BLaER1 treated with 17β-estradiol and CSF1 and Interleukin-3, amounts not matched to agents 10 nM and 100 nM (cell line): Measurements from ENCODE around the gene WDR86.

Source experiments
- H3K27ac ChIP-seq, 11 experiments: shearing (Covaris generic); formaldehyde crosslinking; 2 replicates each; pipeline ENCODE4 v1.8.1; 2022
- H3K27me3 ChIP-seq, 11 experiments: shearing (Covaris generic); formaldehyde crosslinking; 2 replicates each; pipeline ENCODE4 v1.8.1; 2022
- H3K36me3 ChIP-seq, 11 experiments: shearing (Covaris generic); formaldehyde crosslinking; 2 replicates each; pipeline ENCODE4 v1.8.1; 2022
- H3K4me1 ChIP-seq, 10 experiments: shearing (Covaris generic); formaldehyde crosslinking; 2 replicates each; pipeline ENCODE4 v1.8.1; 2022
- H3K4me2 ChIP-seq, 11 experiments: shearing (Covaris generic); formaldehyde crosslinking; 2 replicates each; pipeline ENCODE4 v1.8.1; 2022
- H3K4me3 ChIP-seq, 10 experiments: shearing (Covaris generic); formaldehyde crosslinking; 2 replicates each; pipeline ENCODE4 v1.8.1; 2022
- H3K9ac ChIP-seq, 11 experiments: shearing (Covaris generic); formaldehyde crosslinking; 2 replicates each; pipeline ENCODE4 v1.8.1; 2022
- H3K9me3 ChIP-seq, 11 experiments: shearing (Covaris generic); formaldehyde crosslinking; replicated peaks in 1 of 11; 2 replicates each; pipeline ENCODE4 v1.8.1; 2022
- H4K20me1 ChIP-seq, 11 experiments: shearing (Covaris generic); formaldehyde crosslinking; 2 replicates each; pipeline ENCODE4 v1.8.1; 2022
- Cebpa-rat ChIP-seq, 11 experiments: shearing (Covaris generic); IDR thresholded peaks; 2 replicates each; pipeline ENCODE4 v1.8.1; 2022

Gene WDR86

GRCh38 chr7:151452680-151453325, 43.0 kb upstream of the WDR86 start:
- Histone ChIP-seq H3K4me3 (no peak overlapping the region), H3K9me3 (0 out of 22 replicates have a peak, but pooled peaks cover 0 to 4% (median 0%) of the 10 kb centered on the region in 11 experiments), H3K4me1 (peaks cover 7 to 24% (median 16%) of the 10 kb centered on the region in 10 experiments; a peak in 19 of 20 replicates), H3K9ac (no peak overlapping the region), H4K20me1 (no peaks in the 10 kb centered on the region), H3K4me2 (no peak overlapping the region), H3K27me3 (peaks cover 0 to 7% (median 4%) of the 10 kb centered on the region in 11 experiments; a peak in 9 of 22 replicates), H3K36me3 (no peaks in the 10 kb centered on the region), H3K27ac (no peak overlapping the region)
- TF ChIP-seq Cebpa-rat (IDR thresholded peaks at IDR 0.05), result no peak

DNA sequence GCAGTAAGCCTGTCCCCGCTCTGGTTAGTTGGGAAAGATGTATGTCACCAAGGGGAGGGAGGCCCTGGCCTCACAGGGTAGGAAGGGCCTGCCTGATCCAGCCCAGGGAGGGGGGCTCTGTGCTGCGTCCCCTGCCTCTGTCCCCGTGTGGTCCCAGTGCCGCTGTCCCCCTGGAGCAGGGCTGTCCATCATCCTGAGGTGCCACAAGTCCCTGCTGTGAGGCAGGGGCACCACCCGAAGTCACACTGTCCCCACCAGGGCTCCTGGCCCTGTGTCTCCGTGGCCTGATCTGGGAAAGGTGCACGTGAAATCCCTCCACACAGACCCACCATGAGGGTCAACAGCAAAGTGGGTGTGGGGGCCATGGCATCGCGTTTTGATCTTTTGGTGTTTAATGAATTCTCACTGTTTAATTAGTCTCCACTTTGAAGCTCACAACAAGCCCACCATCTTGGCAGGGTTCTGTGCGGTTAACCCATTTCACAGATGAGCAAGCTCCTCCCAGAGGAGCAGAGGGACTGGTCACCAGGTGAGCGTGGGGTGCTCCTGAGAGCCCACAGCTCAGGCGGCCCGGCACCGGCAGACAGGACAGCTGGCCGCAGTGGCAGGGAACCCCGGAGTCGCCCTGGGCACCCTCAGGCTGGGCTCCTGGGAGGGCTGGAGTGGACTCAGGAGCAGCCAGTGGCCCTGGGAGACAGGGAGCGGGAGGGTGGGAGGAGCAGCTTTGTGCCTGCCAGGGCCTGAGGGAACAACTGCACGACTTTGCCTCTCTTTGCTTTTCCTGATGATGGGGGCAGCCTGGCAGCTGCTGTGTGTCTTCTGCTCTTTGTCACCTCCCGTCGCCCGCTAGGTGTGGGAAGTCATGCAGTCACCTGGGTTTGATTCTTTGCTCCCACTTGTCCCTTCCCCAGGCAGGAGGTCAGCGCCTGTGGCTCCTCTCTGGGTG, 42.1 kb upstream of the WDR86 start:
- no peaks in the 10 kb centered on the region for H3K36me3 ChIP-seq
- H3K27ac ChIP-seq, result no peak overlapping the region
- peaks cover 7 to 20% (median 11%) of the 10 kb centered on the region in 10 experiments; a peak in 19 of 20 replicates for H3K4me1 ChIP-seq
- no peaks in the 10 kb centered on the region for H4K20me1 ChIP-seq
- H3K4me2 ChIP-seq, result no peak overlapping the region
- H3K9me3 ChIP-seq, result no peaks in the 10 kb centered on the region
- H3K4me3 ChIP-seq, result no peak overlapping the region
- peaks cover 0 to 8% (median 5%) of the 10 kb centered on the region in 11 experiments; a peak in 9 of 22 replicates for H3K27me3 ChIP-seq
- no peak overlapping the region for H3K9ac ChIP-seq
- no peak for TF ChIP-seq Cebpa-rat (IDR thresholded peaks at IDR 0.05)

- Histone ChIP-seq H3K9me3 (no peaks in the 10 kb centered on the region), H3K4me3 (no peak overlapping the region), H3K4me2 (no peak overlapping the region), H3K36me3 (no peaks in the 10 kb centered on the region), H3K4me1 (peaks cover under 1 to 14% (median 6%) of the 10 kb centered on the region in 10 experiments; a peak in 15 of 20 replicates), H4K20me1 (no peaks in the 10 kb centered on the region), H3K27ac (no peak overlapping the region), H3K9ac (no peak overlapping the region), H3K27me3 (peaks cover 0 to 8% (median 5%) of the 10 kb centered on the region in 11 experiments; a peak in 10 of 22 replicates)
- no peak for TF ChIP-seq Cebpa-rat (IDR thresholded peaks at IDR 0.05)
Observed at GRCh38 chr7:151451156-151451555, 41.3 kb upstream of the WDR86 start.

DNA sequence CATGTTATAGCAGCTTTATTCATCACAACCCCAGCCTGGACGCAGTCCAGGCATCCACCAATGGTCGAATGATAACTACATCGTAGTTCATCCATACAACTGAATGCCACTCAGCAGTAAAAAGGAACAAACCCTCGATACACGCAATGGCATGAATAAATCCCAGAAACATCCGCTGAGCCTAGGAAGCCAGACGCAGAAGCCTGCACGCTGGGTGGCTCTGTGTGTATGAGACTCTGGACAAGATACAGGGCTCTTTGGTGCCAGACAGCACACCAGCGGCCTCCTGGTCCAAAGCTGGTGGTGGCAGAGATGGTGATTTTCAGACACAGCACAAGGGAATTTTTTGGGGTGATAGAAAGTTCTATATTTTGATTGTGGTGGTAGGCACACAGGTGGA, 40.2 kb upstream of the WDR86 start:
- no peak overlapping the region for H3K27ac ChIP-seq
- H3K27me3 ChIP-seq, result peaks cover 0 to 8% (median 5%) of the 10 kb centered on the region in 11 experiments; a peak in 10 of 22 replicates
- H3K4me3 ChIP-seq, result no peak overlapping the region
- no peaks in the 10 kb centered on the region for H3K36me3 ChIP-seq
- TF ChIP-seq Cebpa-rat (IDR thresholded peaks at IDR 0.05), result no peak
- no peak overlapping the region for H3K4me2 ChIP-seq
- H3K9me3 ChIP-seq, result no peaks in the 10 kb centered on the region
- peaks cover 0 to 12% (median 6%) of the 10 kb centered on the region in 10 experiments; a peak in 12 of 20 replicates for H3K4me1 ChIP-seq
- no peaks in the 10 kb centered on the region for H4K20me1 ChIP-seq
- H3K9ac ChIP-seq, result no peak overlapping the region

DNA sequence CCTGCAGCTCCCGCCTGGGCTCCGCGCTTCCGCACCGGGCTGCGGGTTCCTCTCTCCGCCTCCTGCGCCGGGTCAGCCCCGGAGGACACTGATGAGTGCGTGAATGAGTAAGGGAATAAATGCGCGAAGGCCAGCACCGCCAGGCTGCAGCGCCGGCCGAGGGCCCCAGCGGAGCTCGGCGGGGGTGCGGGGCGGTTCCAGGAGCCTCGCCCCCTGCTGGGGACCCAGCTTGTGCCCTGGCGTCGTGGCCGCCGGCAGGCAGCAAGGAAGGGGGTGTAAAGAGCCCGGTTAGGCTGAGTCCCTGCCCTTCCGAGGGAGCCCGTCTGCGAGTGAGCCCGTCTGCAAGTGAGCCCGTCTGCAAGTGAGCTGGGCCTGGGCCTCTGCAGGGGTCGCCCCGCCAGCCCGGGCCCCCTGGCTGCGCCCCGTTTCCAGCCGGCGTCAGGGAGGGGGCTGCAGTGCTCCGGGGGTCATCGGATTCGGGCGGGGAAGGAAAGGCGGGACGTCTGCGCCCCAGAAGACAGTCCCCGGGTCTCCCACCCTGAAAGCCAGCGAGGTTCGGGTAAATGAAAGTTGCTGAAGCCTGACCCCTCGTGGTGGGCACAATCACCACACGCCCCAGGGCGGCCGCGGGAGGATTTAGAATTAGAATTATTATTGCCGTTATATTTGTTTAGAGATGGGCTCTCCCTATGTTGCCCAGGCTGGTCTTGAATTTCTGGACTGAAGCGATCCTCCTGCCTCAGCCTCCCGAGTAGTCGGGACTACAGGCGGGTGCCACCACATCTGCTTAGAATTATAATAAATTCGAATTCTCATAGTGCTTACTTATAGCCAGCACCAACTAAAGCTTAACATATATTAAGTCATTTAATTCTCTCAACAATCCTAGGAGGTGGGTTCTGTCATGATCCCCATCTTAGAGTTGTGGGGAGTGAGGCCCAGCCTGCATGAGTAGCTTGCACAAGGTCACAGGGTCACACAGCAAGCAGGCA, 38.7 kb upstream of the WDR86 start:
- Histone ChIP-seq H3K9ac (peak overlapping the region; percentile 44 to 79 (median 73); a peak in 21 of 22 replicates), H3K4me3 (peak overlapping the region; percentile 51 to 72 (median 58))
- no peak for TF ChIP-seq Cebpa-rat (IDR thresholded peaks at IDR 0.05)

GRCh38 chr7:151447901-151448260, 38.0 kb upstream of the WDR86 start:
- Histone ChIP-seq H3K4me3 (peak overlapping the region in 9 of 10 experiments; percentile 51 to 72 (median 60); a peak in 17 of 20 replicates), H3K9me3 (no peaks in the 10 kb centered on the region)

More for the DNA sequence above, 38.7 kb upstream of the WDR86 start:
- H3K27ac ChIP-seq, result peak overlapping the region in 5 of 11 experiments; percentile 12 to 50 (median 41); a peak in 6 of 22 replicates
- no peaks in the 10 kb centered on the region for H4K20me1 ChIP-seq
- no peaks in the 10 kb centered on the region for H3K9me3 ChIP-seq
- no peaks in the 10 kb centered on the region for H3K36me3 ChIP-seq
- H3K4me1 ChIP-seq, result peaks cover 0 to 9% (median 6%) of the 10 kb centered on the region in 10 experiments; a peak in 12 of 20 replicates
- peak overlapping the region; percentile 77 to 96 (median 92) for H3K4me2 ChIP-seq
- peaks cover 0 to 8% (median 5%) of the 10 kb centered on the region in 11 experiments; a peak in 10 of 22 replicates for H3K27me3 ChIP-seq

DNA sequence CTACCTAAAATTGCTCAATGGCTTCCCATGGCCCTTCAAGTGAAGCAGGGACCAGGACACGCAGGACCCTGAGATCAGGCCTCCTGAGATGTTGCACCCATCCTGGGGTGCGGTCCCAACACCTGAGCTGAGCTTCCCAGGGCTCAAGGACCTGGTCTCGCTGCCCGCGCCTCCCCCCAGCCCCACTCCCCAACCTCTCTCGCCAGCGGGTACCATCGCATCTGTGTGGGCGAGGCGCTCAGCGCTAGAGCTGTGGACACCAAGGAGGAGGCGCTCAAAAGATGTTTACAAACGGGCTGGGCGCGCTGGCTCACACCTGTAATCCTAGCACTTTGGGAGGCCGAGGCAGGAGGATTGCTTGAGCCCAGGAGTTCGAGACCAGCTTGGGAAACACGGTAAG, 37.5 kb upstream of the WDR86 start:
- H3K4me2 ChIP-seq, result no peak overlapping the region
- H3K36me3 ChIP-seq, result no peaks in the 10 kb centered on the region
- H3K27ac ChIP-seq, result no peak overlapping the region
- no peaks in the 10 kb centered on the region for H4K20me1 ChIP-seq
- no peak overlapping the region for H3K9ac ChIP-seq
- TF ChIP-seq Cebpa-rat (IDR thresholded peaks at IDR 0.05), result no peak
- H3K27me3 ChIP-seq, result peaks cover 0 to 8% (median 5%) of the 10 kb centered on the region in 11 experiments; a peak in 10 of 22 replicates
- peaks cover 0 to 19% (median 13%) of the 10 kb centered on the region in 10 experiments; a peak in 14 of 20 replicates for H3K4me1 ChIP-seq
- H3K4me3 ChIP-seq, result no peak overlapping the region
- H3K9me3 ChIP-seq, result no peaks in the 10 kb centered on the region

More at GRCh38 chr7:151447901-151448260, 38.0 kb upstream of the WDR86 start:
- no peaks in the 10 kb centered on the region for H4K20me1 ChIP-seq
- peaks cover 0 to 14% (median 7%) of the 10 kb centered on the region in 10 experiments; a peak in 14 of 20 replicates for H3K4me1 ChIP-seq
- H3K27me3 ChIP-seq, result peaks cover 0 to 8% (median 5%) of the 10 kb centered on the region in 11 experiments; a peak in 10 of 22 replicates
- peak overlapping the region; percentile 77 to 96 (median 92) for H3K4me2 ChIP-seq
- H3K27ac ChIP-seq, result no peak overlapping the region
- no peaks in the 10 kb centered on the region for H3K36me3 ChIP-seq
- peak overlapping the region in 9 of 11 experiments; percentile 62 to 79 (median 73); a peak in 9 of 22 replicates for H3K9ac ChIP-seq
- no peak for TF ChIP-seq Cebpa-rat (IDR thresholded peaks at IDR 0.05)

DNA sequence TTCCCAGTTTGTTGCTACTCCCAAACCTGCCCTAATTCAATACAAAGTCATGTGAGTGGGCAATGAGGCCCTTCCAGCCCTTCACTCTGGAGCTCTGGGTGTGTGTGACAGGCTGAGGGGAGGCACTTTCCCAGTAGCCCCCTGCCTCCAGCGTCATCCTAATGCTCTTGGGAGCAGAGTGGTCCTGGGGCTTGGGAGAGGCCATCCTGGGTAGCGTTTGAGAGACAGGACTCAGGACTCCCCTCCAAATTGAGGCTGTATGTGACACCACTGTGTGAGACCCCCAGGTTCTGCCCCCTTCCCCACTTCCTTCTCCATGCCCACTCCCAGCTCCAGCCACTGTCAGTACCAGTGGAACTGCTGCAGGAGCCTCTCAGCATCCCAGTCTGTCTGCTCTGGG, 36.6 kb upstream of the WDR86 start:
- no peak for TF ChIP-seq Cebpa-rat (IDR thresholded peaks at IDR 0.05)
- H3K4me1 ChIP-seq, result peaks cover 6 to 28% (median 22%) of the 10 kb centered on the region in 10 experiments
- H3K36me3 ChIP-seq, result no peaks in the 10 kb centered on the region
- H3K4me2 ChIP-seq, result no peak overlapping the region
- no peak overlapping the region for H3K27ac ChIP-seq
- no peak overlapping the region for H3K4me3 ChIP-seq
- H3K9ac ChIP-seq, result no peak overlapping the region
- H3K27me3 ChIP-seq, result peaks cover 0 to 8% (median 5%) of the 10 kb centered on the region in 11 experiments; a peak in 10 of 22 replicates
- no peaks in the 10 kb centered on the region for H3K9me3 ChIP-seq
- H4K20me1 ChIP-seq, result no peaks in the 10 kb centered on the region
